RWPE1 (cell line): Measurements from ENCODE around the gene SULT6B1.
A peak's percentile ranks its signal among the peaks of the same experiment; 100 is the strongest.
"Not testable (repeated sequence)": the region's sequence is repeated elsewhere in the genome, so short reads cannot be mapped to it uniquely, and the experiment has no call there.

Source experiments
- CTCF ChIA-PET: fragments of 350-600 bp; sonication (Branson Sonifier 250); formaldehyde crosslinking; extraction: SDS; loops from one replicate; lab custom pipeline; 2021; lab: Yijun Ruan, JAX
- POLR2A ChIA-PET: fragments of 400-600 bp; formaldehyde crosslinking; extraction: SDS; loops from one replicate; lab custom pipeline; 2020; ENCODE audit warnings: antibody characterized with exemption; ENCODE audit not compliant: low non-redundant PET; lab: Yijun Ruan, JAX
- DNase-seq: peaks from one replicate; pipeline ENCODE4 v3.0.0; 2012; ENCODE audit warnings: low spot score
- H3K27ac ChIP-seq: fragments of 450-650 bp; 2 replicates; pipeline ENCODE4 v1.5.1; 2017
- TF ChIP-seq, protein P1 (sequence below): fragments of 450-650 bp; conservative IDR thresholded peaks from 2 replicates; pipeline ENCODE4 v1.5.1; 2017; ENCODE audit warnings: low read depth, mild to moderate bottlenecking

Gene SULT6B1

GRCh38 chr2:37224063-37224462 is 35.6 kb upstream of the SULT6B1 start:
- TF ChIP-seq, protein P1, sequence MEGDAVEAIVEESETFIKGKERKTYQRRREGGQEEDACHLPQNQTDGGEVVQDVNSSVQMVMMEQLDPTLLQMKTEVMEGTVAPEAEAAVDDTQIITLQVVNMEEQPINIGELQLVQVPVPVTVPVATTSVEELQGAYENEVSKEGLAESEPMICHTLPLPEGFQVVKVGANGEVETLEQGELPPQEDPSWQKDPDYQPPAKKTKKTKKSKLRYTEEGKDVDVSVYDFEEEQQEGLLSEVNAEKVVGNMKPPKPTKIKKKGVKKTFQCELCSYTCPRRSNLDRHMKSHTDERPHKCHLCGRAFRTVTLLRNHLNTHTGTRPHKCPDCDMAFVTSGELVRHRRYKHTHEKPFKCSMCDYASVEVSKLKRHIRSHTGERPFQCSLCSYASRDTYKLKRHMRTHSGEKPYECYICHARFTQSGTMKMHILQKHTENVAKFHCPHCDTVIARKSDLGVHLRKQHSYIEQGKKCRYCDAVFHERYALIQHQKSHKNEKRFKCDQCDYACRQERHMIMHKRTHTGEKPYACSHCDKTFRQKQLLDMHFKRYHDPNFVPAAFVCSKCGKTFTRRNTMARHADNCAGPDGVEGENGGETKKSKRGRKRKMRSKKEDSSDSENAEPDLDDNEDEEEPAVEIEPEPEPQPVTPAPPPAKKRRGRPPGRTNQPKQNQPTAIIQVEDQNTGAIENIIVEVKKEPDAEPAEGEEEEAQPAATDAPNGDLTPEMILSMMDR, result no peak
- DNase-seq, result no peak
- ChIA-PET CTCF (no interaction called here), POLR2A (no interaction called here)
- H3K27ac ChIP-seq, result no peak overlapping the region

DNA sequence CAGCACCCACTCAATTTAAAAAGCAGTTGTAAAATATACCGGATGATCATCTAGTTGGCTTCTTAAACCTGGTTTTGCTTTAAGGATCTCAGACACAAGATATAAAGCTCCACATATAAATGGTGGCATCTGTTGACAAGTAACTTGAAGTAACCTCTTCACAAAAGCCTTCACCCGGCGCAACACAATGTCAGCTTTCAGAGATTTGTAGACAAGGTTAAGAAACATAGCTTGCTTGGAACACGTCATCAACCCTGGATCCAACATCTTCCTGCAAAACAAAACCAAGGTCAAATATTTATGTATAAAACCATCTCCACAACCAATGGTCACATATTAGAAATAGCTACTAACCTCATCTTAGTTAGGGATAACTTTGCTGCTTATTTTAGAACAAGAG is 34.7 kb upstream of the SULT6B1 start:
- TF ChIP-seq, protein P1, result no peak
- POLR2A ChIA-PET, result no interaction called here

GRCh38 chr2:37219046-37219445 is 30.6 kb upstream of the SULT6B1 start:
- no peak overlapping the region for H3K27ac ChIP-seq
- ChIA-PET POLR2A (interaction anchor here (0.7 kb wide), 1 partner anchor 1932 kb away, joined by 4 read pairs; no protein-coding TSS in a partner anchor), CTCF (interaction anchor here (0.7 kb wide), 1 partner anchor 19 kb away, joined by 3 read pairs; no protein-coding TSS in a partner anchor)
- TF ChIP-seq, protein P1, result no peak
- DNase-seq, result peak; percentile 41

More for the DNA sequence above, 34.7 kb upstream of the SULT6B1 start:
- CTCF ChIA-PET, result no interaction called here
- no peak for DNase-seq
- H3K27ac ChIP-seq, result no peak overlapping the region

DNA sequence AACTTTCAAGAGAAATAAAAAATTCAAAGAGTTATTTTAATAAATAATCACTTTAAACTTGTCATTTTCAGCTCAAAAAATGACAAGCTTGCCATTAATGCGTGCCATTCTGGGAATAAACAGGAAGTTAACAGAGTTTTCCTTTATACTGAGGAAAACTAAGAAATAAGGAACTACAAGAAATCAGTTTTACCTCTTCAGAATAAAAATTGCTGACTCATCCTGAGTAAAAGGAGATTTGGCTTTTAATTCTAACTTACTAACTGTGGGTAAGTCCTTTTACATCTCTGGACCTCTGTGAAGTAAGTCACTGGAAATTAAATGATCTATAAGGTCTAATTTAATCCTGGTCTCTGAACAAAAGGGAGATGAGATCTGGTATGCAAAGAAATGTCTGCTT is 26.8 kb upstream of the SULT6B1 start:
- no peak for DNase-seq
- TF ChIP-seq, protein P1, result no peak
- ChIA-PET POLR2A (no interaction called here), CTCF (no interaction called here)
- H3K27ac ChIP-seq, result no peak overlapping the region

DNA sequence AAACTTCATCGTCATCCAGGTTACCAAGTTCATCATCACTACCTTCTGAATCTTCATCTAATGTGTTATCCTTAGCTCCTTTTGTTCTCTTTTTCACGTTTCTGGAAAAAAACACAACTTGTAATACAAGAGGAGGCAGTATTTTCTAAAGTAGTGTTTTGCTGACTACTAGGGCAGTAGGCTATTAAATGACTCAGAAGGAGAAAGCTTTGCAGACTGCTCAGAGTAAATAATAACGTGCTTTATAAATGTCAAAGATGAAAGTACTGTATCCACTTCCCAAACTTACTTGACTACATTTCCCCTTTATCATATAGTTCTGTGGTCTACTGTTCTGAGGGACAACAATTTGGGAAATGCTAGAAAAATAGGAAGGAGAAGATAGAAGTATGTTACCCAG is 23.5 kb upstream of the SULT6B1 start:
- CTCF ChIA-PET, result interaction anchor here (0.6 kb wide), 2 partner anchors 60 to 679 kb away, joined by 4 read pairs; no protein-coding TSS in a partner anchor

DNA sequence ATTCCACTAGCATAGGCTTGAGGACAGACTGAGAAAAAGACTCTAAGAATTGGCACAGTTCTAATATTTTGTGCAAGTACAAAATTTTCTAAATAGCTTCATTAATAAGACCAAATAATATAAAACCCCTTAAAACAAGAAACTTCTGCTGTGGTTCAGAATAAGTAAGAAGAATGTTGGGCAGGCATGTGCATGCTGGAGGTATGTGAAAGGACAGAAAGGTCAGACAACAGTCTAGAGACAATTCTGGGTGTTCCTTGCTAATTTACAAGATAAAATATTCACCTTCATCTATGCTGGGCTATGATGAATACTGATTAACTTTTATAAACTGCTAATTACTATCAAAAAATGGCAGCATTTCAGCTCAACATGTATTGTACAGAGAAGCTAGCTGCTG is 22.7 kb upstream of the SULT6B1 start:
- no peak for DNase-seq
- TF ChIP-seq, protein P1, result no peak
- POLR2A ChIA-PET, result no interaction called here
- CTCF ChIA-PET, result interaction anchor here (0.6 kb wide), 1 partner anchor 61 kb away, joined by 4 read pairs; no protein-coding TSS in a partner anchor
- no peak overlapping the region for H3K27ac ChIP-seq

More for the DNA sequence above, 23.5 kb upstream of the SULT6B1 start:
- no peak for DNase-seq
- POLR2A ChIA-PET, result no interaction called here
- TF ChIP-seq, protein P1, result no peak
- H3K27ac ChIP-seq, result no peak overlapping the region

DNA sequence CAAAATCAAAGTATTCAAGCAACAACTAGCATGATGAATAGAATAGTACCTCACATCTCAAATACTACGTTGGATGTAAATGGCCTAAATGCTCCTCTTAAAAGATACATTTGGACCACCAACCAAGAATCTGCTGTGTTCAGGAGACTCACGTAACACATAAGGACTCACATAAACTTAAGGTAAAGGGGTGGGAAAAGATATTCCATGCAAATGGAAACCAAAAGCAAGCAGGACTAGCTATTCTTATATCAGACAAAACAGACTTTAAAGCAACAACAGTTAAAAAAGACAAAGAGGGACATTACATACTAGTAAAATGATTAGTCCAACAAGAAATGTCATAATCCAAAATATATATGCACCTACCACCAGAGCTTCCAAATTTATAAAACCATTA is 18.3 kb upstream of the SULT6B1 start:
- CTCF ChIA-PET, DNase-seq, H3K27ac ChIP-seq, POLR2A ChIA-PET: not testable (repeated sequence)
